Measurements from ENCODE around the gene INO80D.
"Not testable (repeated sequence)": the region's sequence is repeated elsewhere in the genome, so short reads cannot be mapped to it uniquely, and the experiment has no call there.

The INO80D gene

DNA sequence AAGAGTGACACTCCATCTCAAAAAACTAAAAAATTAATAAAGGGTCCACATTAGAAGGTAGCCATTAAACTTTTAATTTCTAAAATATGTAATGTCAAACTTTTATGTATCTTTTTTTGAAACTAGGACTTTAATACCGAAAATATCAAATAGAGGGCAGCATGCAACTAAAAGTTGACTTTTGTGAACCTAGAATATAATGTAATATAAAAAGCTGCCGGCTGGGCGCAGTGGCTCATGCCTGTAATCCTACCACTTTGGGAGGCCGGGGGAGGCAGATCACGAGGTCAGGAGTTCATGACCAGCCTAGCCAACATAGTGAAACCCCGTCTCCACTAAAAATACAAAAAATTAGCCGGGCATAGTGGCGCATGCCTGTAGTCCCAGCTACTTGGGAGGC is 62.8 kb downstream of the INO80D start:
- DNase-seq: no peak

DNA sequence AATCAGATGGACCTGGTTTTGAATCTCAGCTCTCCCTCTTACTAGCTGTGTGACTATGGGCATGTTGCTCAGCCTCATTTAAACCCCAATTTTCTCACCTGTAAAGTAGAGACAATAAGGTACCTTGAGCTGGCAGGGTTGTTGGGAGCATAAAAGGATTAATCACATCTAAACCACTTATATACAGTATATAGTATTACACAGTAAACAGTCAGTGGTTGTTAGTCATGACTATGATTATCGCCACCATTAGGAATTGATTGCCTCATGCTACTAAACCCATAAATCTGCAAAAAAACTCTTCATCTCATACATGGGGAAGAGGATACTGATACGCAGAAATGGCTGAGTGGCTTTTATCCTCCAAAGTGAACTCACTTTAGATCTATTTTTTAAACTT is 65.8 kb downstream of the INO80D start:
- no peak for DNase-seq

DNA sequence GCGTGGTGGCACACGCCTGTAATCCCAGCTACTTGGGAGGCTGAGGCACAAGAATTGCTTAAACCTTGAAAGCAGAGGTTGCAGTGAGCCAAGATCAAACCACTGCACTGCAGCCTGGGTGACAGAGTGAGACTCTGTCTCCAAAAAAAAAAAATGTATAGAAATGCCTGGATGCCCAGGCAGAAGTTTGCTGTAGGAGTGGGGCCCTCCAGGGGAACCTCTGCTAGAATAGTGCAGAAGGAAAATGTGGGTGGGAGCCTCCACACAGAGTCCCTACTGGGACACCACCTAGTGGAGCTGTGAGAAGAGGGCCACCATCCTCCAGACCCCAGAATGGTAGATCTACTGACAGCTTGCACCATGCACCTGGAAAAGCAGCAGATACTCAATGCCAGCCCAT is 70.2 kb downstream of the INO80D start:
- not testable (repeated sequence) for DNase-seq

DNA sequence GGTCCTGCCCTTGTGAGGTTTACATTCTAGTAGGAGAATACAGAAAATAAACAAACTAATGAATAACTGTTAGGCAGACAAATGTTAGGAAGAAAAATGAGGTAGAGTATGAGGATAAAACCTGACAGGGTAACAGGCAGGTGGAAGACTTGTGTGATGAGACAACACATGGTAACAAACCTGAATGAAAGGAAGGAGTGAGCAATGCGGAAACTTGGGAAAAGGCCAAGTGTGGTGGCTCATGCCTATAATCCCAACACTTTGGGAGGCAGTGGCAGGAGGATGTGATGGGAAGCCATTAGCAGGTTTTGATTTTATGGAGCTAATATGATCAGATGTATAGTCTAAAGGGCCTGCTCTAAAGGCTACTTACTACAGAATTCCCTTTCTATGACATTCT is 74.2 kb downstream of the INO80D start:
- no peak for DNase-seq

DNA sequence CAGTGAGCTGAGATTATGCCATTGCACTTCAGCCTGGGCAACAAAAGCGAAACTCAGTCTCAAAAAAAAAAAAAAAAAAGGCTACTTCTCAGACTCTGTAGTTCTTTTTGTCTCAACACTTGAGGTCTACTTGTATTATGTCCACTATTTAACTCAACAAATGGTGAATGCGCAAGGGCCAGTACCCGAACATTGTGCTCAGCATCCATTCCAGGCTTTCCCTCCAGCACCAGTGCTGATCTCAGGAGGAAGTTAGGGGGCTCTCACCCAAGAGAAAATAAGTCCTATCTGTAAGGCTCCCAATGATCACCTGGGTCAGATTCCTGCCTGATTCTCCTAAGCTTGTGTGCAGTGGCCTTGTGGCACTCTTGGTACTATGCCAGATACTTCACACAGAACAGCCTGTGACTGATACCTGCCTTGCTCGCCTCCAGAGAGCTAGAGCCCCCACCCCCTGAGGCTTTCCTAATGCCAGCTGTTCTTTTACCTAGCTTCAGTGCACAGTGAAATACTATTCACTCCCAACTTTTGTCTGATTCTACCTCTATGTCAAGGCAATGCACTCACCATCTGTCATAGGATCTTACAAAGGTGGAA is 74.9 kb downstream of the INO80D start:
- DNase-seq: no peak

DNA sequence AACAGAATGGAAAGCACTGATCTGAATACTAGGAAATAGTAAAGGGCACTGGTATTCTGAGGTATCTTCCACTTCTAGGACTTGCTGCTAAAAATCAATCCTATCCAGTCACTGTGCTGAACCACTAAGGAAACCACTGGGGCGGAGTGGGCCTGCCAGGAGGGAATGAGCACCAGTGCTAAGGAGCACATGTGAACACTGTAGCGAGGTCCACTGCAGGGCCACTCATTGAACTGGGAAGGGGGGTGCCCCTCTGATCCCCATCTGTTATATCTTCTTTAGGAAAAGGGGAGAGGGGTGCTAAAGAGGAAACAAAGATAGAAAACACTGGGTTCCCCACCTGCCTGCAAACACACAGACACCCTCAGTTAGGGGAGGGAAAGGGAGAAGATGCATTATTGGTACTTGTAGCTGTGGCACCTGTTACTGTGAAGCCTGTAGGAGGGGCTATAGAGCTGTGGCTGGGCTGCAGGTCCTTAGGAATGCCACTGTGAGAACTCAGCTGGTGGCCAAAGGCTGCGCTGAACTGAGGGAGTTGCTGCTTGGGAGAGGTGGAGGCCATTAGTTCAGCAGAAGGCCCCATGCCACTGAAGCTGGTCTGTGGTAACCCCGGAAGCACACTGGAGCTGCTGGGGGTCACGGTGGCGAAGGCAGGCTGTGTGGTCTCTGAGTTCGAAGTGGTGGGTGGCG is 81.8 kb downstream of the INO80D start:
- DNase-seq: peak; percentile 5

DNA sequence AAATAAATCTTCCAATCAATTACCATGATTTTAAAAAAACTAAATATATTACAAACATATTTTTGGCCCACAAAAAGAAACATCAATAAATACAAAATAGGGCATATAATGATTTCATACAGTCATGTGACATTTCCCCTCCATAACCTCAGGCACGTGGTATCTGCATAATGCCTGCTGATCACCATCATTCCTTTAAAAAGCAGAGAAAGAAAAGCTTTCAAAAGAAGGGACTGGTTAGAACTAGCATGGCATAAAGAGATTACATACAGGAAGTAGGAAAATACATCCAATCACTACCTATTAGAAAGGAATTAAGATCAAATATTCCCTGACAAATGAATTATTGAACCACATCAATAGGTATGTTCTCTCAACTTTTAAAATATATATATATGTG is 83.5 kb downstream of the INO80D start:
- DNase-seq: no peak

DNA sequence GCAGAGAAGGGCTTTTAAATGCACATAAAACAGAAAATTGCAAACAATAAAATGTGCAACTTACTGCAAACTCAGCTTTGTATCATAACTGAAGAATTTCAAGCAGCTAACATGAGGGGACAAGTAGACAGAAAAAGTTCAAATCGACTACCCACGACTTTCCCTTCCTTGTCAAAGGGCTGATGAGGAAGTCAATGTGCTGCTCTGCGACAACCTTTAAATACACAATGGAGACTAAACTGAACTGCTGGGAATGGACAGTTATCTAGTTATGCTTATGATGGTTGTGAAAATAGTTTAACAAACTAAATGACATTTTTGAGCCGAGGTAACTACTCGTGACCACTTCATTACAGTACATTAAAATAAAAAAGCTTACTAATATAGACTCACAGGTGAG is 84.1 kb downstream of the INO80D start:
- no peak for DNase-seq

DNA sequence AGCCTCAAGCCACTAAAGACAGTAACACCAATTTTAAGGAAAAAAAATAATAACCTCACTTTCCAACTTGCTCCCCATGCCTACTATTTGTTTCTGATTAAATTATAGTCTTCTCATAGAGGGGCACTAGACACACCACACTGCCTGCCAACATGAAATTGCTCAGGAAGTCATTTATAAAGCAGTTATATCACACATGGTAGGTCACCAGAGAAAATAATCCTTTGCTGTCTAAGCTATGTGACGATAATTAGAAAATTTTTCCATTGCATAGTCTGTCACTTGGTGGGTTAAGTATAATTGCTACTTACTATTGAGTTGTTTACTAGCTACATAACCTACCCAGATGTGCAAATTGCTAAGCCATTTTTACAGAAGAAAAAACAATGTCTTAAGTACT is 85.2 kb downstream of the INO80D start:
- DNase-seq: no peak

DNA sequence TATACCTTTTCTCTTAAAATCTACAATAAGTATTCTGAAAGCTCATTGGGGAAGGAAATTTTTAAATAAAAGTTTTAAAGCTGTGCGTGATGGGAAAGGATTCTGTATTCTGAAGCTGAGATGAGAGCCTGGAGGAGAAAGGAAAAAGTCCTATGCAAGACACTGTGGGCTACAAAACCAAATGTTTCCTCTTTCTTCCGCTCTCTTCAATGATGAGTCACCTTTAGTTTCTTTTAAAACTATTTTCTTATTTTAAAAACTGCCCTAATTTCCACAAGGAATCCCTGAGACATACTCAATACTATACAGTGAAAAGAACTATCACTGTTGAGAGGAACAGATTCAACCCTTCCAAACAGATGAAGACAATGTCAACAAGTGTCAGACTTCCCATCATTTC is 87.4 kb downstream of the INO80D start:
- no peak for DNase-seq

DNA sequence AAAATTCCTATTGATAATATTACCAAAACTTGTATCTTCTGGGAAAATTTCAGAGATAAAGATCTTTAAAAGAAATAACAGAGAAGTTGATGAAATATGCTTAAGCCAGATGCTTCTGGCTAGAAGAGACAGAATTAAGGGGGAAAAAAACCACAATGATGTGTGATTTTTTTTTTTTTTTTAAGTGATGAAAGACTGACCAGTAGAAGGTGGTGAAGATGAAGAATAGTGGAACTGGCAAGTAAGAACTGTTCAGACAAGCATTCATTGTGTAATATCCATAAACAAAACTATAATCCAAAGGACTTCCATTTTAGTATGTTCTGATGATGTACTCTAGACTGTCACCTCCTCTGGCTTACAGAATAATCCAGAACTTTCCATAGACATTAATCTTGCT is 89.8 kb downstream of the INO80D start:
- no peak for DNase-seq

DNA sequence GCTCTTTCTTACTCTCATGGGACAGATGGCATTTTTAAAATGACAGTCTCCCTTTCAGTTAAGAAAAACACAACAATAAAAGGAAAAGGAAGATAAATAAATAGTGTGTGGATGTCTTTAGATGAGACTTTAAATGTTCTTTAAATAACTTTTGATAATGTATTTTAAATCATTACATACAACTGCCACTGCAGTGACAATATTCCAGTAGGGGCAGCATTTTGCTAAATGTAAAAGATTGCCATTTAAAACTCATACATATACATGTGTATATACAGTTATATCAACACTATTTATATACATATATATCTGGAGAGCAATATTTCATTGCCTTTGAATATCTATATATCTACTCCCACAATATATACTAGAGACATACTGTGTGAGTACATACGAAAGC is 90.7 kb downstream of the INO80D start:
- DNase-seq: no peak

DNA sequence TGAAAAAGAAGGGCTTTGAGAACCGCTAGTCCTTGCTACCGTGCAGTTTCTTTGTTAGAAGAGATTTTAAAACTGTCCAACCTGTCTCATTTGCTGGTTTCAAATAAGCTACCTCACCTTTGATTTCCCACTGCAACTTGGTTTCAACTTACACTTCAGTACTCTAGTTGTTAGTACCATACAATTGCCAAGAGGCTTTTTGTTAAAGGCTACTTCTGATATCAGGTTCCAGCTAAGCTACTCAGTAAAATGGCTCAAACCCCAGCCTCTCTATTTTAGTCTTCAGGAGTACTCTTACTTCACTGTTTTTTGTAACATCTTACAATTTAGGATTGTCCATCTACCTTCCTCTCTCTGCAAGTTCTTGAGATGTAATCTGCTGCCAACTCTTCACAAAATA is 91.6 kb downstream of the INO80D start:
- no peak for DNase-seq

DNA sequence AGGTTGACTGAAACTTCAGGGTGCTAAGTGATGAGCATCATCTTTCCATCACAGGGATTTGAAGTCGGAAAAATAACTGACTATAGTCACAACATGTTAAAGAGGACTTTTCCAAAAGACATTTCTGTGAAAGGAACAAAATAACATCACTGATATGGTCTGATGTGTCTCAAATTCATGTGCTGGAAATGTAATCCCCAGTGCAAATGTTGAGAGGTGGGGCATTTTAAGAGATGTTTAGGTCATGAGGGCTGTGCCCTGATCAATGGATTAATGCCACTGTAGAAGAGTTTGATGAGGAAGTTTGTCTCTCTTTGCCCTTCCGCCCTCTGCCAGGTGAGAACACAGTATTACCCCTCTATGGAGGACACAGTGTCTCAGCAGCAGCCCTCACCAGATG is 95.9 kb downstream of the INO80D start:
- no peak for DNase-seq

DNA sequence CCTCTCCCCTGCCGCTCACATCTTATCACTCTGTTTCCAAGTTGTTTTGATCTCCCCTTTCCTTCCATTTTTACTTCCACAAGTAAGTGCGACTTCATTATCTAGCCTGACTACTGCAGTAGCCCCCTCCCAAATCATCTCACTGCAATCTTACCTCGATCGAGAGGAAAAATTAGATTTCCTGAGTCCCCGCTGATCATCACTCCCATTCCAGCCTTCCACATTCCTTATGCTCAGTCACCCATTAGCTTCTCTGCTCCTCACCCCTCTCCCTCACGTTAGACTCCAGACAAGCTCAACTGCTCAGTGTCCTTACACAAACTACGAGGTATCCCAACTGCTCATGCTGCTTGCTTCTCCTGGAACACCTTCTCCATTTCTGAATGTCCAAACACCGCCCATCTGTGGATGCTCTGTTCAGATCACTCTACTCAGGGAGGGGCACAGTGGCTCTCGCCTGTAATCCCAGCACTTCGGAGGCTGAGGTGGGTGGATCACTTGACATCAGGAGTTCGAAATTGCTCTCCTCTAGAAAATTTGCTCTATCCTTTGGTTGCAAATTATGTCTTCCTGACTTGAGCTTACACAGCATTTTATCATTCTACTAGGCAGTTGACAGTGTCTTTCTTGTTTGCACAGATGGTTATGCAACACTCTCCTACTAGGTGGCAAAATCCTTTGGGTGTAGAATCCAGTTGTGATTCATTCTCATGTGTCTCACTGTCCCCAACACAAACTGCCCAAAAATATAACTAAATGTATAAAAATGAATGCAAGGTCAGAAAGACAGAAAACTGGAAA is 96.5 kb downstream of the INO80D start:
- no peak for DNase-seq

DNA sequence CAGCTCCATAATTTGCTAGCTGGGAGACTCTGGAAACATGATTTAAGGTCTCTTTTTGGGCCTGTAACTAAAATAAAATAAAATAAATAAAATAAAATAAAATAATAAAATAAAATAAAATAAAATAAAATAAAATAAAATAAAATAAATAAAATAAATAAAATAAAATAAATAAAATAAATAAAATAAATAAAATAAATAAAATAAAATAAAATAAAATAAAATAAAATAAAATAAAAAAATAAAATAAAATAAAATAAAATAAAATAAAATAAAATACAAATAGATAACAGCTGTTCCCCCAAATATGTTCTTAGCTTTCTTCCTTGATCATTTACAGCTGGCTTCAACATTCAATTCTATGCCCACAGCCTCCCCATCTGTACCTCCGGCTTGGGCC is 97.3 kb downstream of the INO80D start:
- DNase-seq: not testable (repeated sequence)

DNA sequence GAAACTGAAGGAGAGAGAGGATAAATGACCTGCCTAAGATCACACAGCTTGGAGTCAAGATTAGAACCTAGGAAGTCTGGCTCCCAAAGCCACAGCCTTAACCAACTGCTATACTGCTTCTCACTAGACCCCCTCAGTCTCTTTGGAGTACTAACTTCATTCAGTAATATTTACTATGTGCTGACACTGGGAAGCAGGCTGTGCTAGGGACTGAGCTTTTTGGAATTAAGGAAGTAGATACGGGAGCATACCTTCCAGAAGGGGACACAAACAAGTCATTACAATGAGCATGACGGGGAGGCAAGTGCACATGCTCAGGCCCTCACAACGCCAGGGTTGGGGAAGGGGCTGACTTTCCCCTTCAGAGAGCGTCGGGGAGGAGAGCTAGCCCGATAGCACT is 97.7 kb downstream of the INO80D start:
- no peak for DNase-seq

DNA sequence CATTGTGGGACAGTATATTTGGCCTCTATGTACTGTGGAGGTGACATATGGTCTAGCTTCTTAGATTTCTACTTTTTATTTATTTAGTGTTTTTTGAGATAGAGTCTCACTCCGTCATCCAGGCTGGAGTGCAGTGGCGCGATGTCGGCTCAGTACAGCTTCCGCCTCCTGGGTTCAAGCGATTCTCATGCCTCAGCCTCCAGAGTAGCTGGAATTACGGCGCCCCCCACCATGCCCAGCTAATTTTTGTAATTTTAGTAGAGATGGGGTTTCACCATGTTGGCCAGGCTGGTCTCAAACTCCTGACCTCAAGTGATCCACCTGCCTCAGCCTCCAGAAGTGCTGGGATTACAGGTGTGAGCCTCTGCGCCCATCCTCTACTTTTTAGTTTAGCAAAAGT is 99.6 kb downstream of the INO80D start:
- DNase-seq: not testable (repeated sequence)

DNA sequence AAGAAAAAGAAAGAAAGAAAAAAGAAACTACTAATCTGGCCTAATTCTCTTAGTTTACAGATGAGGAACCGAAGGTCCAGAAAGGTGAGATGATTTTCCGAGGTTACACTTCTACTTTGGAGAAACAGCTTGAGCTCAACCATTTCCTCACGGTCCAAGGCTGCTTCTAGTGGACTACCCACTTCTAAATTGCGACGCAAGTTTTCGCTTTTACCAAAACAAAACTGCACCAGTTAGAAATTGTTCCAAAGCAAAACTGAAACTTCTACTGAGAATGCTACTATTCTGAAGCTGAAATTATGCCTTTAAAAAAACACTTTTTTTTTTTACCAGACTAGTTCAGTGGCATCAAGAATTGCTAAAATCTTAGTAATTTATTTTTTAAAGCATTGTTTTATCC is 101.6 kb downstream of the INO80D start:
- no peak for DNase-seq

DNA sequence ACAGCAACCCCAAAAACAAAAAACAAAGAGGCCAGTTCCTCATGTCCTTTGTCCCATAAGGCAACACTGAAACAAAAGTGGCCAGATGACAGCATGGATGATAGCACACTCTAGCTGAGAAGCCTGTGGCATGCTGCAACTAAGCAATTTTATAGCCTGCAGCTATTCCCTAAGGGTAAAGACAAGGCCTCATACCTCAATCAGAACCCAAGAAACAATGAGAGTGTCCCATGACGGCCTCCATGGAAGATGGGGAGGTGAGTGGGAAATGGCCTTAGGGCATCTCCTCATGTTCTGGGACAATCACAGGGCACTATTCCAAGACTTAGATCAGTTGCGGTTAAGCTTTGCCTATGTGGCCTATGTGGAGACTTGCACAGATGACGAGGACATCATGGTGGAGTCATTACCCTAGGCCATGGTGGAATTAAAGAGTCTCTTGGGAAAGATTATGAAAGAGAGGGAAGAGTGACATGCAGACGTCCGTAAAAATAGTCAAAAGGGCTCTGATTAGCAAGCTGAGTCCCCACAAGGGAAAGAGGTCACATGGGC is 103.1 kb downstream of the INO80D start:
- DNase-seq: no peak

DNA sequence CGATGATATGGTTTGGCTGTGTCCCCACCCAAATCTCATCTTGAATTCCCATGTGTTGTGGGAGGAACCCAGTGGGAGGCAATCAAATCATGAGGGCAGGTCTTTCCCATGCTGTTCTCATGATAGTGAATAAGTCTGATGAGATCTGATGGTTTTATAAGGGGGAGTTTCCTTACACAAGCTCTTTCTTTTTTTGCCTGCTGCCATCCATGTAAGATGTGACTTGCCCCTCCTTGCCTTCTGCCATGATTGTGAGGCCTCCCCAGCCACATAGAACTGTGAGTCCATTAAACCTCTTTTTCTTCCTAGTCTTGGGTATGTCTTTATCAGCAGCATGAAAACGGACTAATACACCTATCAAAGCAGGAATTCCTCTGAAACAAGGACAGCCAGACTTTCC is 107.2 kb downstream of the INO80D start:
- DNase-seq: not testable (repeated sequence)

DNA sequence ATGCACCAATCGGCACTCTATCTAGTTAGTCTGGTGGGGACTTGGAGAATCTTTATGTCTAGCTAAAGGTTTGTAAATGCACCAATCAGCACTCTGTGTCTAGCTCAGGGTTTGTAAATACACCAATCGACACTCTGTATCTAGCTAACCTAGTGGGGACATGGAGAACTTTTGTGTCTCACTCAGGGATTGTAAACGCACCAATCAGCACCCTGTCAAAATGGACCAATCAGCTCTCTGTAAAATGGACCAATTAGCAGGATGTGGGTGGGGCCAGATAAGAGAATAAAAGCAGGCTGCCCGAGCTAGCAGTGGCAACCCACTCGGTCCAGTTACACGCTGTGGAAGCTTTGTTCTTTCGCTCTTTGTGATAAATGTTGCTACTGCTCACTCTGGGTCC is 108.3 kb downstream of the INO80D start:
- DNase-seq: not testable (repeated sequence)

DNA sequence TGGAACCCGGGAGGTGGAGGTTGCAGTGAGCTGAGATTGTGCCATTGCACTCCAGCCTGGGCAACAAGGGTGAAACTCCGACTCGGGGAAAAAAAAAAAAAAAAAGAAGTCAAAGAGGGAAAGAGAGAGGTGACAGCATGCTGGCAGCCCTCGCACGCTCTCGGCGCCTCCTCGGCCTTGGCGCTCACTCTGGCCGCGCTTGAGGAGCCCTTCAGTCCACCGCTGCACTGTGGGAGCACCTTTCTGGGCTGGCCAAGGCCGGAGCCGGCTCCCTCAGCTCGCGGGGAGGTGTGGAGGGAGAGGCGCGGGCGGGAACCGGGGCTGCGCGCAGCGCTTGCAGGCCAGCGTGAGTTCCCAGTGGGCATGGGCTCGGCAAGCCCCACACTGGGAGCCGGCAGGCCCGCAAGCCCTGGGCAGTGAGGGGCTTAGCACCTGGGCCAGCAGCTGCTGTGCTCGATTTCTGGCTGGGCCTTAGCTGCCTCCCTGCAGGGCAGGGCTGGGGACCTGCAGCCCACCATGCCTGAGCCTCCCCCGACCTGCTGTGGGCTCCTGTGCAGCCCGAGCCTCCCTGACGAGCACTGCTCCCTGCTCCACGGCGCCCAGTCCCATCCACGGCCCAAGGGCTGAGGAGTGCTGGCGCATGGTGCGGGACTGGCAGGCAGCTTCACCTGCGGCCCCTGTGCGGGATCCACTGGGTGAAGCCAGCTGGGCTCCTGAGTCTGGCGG is 108.9 kb downstream of the INO80D start:
- DNase-seq: not testable (repeated sequence)

Measured in activated CD4-positive, alpha-beta T cell treated with anti-CD3 and anti-CD28 coated beads, Interleukin-2, amount 50 U/mL, for 1 hour (primary cell).